Activated CD8-positive, alpha-beta memory T cell treated with anti-CD3 and anti-CD28 coated beads, Interleukin-2, amount 50 U/mL, for 1 hour (primary cell): ENCODE data around the gene TSPAN14.
"Not testable (repeated sequence)": the region's sequence is repeated elsewhere in the genome, so short reads cannot be mapped to it uniquely, and the experiment has no call there.

Experiments used
- DNase-seq: peaks from one replicate; pipeline ENCODE4 v3.0.0-alpha.2; 2020; ENCODE audit errors: extremely low read depth

TSPAN14 gene

DNA sequence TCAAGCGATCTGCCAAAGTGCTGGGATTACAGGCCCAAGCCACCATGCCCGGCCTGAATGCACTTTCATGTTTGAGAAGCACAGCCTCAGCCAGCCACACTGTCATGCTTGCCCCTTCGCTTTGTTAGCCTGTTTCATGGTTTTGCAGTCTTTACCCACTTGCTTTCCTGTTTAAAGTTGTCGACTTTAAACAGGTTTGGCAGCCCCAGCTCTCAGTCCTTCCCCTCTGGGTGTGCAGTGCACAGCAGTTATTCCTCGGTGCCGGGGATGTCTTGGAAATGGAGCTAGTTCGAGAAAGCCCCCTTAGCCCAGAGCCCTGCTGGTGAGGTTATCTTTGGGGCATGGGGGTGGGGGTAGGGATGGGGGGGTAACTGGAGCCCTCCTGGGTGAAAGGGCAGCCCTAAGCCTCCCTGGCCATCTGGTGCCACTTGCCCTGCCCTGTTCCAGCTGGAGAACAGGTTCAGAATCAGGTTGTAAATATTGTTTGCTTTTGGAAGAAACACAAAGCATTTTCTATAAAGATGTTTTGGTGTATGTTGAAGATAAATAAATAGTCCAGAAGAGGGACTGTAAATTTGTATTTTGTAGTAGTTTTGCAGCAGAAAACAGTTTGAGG lies 14.8 kb downstream of the TSPAN14 start:
- no peak for DNase-seq

DNA sequence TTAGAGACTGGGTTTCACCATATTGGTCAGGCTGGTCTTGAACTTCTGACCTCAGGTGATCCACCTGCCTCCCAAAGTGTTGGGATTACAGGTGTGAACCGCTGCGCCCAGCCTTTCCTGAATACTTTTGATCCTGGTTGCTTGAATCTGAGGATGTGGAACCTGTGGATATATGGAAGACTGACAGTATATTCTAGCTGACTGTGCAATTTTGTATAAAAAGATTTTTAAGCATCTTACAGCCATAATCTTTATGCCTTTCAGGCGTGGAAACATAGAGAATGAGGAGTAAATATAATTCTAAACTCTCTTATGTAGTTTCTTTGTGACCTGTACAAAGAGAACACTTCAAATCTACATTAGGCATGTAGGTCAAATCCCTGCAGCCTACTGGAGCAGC lies 16.2 kb downstream of the TSPAN14 start:
- DNase-seq: no peak

GRCh38 chr10:80471001-80471400 lies 16.9 kb downstream of the TSPAN14 start:
- no peak for DNase-seq

- DNase-seq: no peak
Measured at GRCh38 chr10:80471715-80472233, 17.7 kb downstream of the TSPAN14 start.

DNA sequence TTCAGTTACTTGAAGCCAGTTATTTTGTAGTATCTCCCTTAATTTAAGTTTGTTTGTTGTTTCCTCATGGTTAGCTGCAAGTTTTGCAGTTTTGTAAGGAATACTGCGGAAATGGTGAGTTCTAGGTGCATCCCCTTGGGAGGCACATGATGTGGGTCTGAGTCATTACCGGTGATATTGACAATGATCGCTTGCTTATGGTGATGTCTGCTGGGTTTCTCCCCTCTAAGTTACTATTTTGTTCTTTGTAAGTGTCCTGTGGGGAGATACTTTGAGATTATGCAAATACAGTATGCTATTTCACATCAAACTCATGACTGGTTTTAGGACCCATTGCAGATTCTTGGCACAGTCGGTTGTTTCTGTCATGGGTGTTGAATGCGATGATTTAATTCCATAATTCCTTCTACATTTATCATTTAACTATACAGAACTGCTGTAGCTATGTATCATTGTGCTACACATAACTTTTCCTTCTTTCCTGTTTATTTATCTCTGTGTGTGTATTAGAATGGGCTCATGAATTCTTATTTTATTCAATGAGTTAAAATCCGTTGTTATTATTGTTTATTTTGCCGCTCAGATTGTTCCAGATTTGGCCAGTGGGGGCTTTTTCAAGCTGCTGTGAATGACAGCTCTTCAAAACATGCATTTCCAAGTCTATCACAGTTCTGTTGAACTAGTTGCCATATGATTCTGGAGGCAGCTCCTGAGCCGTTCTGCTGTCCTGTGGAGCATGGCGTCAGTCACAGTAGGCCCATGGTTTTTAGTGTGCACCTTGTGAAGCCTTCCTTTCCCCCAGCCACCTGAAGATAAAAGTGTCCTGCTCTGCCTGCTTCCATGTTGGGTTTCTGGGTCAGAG lies 18.4 kb downstream of the TSPAN14 start:
- DNase-seq: no peak

DNA sequence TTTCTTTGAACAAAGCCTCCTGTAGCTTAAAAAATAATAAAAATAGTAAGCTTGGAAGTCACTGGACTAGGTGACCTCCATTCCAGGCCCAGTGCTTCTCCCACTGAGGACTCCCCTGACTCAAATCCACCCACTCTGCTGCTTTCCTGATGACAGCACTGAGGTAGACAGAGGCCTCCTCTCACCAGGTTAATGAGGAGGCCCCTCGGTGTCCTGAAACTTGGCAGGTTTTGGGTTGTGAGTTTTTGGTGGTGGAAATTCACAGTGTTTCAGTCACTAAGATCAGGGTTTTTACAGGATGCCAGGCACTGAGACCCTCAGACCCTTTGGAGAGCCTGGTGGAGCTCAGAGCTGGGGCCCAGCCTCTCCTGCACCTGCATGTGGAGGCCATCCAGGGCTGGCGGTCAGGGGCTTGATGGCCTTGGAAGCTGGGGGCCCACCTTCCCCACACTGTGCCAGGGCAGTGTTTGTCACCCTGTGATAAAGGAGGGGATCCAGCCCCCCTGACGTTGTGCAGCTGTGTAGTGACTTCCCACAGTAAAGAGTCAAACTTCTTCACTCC lies 19.1 kb downstream of the TSPAN14 start:
- no peak for DNase-seq

GRCh38 chr10:80473692-80474596 lies 19.8 kb downstream of the TSPAN14 start:
- DNase-seq: no peak

DNA sequence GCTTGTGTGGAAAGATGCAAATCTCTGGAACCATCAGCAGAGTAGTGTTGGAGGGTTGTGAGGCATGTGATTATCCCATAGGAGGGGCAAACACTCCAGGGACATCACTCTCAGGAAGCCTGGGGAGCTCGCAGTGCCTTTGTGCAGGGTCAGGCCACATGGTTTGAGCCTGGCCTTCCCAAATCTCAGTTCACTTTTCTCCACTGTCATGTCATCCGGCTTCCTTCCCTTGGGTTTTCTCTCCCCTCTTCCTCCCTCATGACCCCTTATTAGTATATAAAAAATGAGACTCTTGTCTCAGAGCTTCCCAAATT lies 20.4 kb downstream of the TSPAN14 start:
- DNase-seq: no peak

GRCh38 chr10:80474941-80475340 lies 20.8 kb downstream of the TSPAN14 start:
- DNase-seq: no peak

GRCh38 chr10:80475641-80476040 lies 21.5 kb downstream of the TSPAN14 start:
- not testable (repeated sequence) for DNase-seq

DNA sequence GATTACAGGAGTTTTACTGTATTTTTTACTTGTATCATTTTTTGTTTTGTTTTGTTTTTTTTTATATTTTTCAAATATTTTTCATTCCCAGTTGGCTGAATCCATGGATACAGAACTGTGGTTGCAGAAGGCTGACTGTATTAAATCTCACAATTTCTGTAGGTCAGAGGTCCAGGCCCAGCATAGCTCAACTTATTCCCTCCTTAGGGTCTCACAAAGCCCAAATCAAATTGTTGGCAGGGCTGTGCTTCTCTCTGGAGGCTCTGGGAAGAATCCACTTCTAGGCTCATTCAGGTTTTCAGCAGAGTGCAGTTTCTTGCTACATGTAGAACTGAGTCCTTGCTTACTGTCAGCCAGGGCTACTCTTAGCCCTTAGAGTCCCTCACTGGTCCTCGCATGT lies 22.6 kb downstream of the TSPAN14 start:
- no peak for DNase-seq

DNA sequence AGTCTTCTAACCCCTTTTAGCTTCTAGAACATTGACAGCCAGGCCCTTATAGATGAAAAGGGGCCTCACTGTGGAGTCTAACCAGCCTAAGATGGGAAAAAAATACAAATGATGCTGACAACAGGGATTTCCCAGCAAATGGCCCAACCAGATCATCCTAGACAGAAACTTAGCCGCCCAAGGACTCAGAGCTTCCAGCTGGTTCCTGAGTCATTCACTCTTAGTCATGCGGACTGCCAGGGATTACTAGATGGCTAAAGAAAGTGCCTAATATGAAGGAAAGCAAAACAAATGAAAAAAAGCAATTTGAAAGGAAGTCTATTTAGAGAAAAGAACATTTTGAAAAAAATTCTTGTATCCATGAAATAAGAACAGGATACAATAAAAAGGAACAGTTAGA lies 23.7 kb downstream of the TSPAN14 start:
- no peak for DNase-seq

GRCh38 chr10:80480373-80480772 lies 26.3 kb downstream of the TSPAN14 start:
- DNase-seq: not testable (repeated sequence)

- DNase-seq: no peak
Measured at GRCh38 chr10:80480852-80481251, 26.7 kb downstream of the TSPAN14 start.

DNA sequence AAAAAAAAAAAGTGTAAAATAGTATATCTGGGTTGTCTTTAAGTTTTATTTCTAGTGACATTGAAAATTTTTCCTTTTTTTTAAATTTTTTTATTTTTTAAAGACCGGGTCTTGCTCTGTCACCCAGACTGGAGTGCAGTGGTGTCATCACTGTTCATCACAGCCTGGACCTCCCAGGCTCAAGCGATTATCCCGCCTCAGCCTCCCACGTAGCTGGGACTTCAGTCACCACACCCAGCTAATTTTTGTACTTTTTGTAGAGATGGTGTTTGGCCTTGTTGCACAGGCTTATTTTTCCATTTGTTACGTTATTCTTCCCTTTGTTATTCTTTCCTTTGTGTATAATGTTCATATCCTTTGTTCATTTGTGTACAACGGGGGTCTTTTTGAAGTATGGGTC lies 30.1 kb downstream of the TSPAN14 start:
- DNase-seq: no peak

DNA sequence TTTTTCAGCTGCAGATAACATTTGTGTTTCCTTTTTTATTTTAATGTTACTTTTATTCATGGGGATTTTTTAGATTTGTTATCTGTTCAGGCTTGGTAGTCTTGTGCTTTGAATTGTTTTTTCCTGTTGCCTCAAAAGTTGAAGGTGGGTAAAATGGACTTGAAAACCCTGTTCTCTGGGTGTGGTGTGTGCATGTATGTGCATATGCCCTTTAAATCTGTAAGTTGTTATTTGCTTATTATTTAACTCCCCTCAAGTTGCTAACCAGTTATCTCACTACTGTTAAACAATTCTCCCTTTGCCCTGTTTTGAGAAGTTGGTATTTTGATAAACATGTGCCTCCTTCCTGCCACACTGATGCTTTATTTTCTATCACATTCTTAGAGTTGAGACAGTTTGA lies 30.6 kb downstream of the TSPAN14 start:
- DNase-seq: no peak

DNA sequence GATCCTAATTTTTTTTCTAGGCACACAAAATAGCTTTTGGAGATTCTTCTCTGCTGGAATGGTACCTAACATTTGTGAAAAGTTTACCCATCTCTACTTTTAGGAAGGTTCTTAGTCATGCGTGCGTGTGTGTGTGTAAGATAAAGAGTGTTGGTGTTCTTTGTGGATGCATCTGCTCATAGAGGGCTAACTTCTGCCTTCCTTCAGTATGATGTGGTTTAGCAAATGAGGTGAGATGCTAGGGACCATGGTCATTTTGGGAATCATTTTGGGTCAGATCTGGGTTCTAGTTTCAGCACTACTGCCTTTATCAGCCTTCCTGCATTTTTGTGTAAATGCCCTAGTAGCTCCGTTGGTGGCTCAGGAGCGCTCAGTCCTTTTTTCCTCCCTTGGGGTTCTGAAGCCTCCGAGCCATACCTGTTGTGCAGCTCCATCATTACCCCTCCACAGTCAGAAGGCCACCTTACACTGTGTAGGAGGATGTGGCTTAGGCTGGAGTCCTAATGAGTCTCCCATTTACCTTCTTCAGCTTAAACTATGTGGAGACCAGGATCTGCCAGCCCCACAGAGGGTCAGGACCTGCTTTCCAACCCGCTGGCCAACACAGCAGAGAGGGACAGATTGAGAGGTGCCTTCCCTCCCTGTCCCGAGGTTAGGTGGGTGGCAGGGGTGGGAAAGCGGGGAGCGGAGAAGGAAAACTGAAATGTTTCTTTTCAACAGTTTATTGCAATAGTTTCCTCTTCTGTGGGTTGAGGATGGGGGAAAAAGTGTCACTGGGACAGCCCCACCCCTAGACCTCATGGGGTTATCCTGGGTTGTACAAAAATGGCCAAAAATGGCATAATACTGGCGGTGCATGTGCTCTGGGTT lies 31.2 kb downstream of the TSPAN14 start:
- no peak for DNase-seq

DNA sequence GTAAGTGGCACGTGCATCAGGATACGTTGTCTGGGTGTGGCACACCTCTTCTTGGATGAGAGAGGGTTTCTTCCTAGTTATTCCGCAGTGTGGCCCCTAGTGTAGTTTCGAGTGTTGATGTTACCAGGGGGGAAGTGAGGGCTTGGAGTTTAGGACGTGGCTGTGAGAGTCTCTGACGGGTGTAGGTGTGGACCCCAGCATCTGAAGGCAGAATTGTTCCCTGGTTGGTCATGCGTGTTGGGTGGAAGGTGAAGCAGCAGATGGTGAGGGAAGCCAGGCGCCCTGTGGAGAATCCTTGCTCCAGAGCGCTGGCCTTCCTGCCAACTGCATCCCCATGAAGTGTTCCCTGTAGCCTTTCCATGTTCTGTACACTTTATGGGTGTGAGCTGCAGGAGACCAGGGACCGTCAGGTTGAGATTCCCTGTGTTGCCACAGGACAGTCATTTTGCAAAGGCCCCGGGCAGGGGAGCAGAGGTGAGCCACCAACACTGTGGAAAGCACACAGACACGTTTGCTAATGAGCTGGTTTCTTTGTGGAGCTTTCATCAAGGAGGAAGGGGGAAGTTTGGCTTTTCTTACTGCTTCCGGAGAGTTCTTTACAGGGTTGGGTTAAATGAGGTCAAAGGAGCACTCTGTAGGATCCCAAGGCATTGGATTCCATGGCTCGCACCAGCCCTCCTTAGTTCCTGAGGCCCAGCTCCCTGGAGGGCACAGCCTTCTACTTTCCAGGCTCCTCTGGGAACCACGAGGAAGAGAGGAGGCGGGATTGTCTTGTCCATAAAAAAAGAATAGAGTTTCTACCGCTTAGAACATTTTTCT lies 32.0 kb downstream of the TSPAN14 start:
- DNase-seq: no peak

DNA sequence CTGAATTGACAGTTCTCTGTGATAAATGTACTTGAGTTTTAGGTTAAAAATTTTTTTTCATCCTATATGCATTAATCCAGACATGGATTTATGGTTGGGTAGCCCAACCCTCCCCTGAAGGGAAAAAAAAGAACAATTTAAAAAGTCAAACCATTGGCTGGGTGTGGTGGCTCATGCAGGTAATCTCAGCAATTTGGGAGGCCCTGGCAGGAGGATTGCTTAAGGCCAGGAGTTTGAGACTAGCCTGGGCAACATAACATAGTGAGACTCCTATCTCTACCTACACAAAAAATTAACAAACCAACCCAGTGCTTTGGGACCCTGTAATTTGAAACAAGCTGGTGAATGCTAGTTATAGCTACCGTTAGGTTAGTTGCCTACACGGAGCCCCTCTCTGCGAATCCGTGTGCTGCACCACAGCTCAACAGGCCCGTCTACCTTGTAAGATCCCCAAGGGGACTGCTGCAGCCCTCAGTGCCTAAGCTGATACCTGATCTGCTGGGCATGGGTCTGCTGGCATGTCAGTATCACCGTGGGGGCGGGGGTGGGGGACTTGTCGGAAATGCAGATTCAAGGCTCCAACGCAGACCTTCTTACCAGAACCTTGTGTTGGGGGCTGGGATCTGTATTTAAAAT lies 32.8 kb downstream of the TSPAN14 start:
- no peak for DNase-seq

- DNase-seq: no peak
Measured at GRCh38 chr10:80487421-80487785, 33.3 kb downstream of the TSPAN14 start.
